Keratinocyte (primary cell): ENCODE data around the gene NRF1. TPM values are rescaled to one million over a fixed set of nuclear protein-coding genes. Genes with fewer than 3 reads are reported as not detected.
A peak's percentile ranks its signal among the peaks of the same experiment; 100 is the strongest.

ENCODE experiments used
- DNase-seq: peaks from one replicate; pipeline ENCODE4 v3.0.0-alpha.2; 2011; ENCODE audit warnings: low read depth, missing footprints, low spot score
- FAIRE-seq: peaks from 2 replicates; lab custom pipeline; 2011; peaks lifted over from hg19 to GRCh38; lab: Jason Lieb, UNC
- H2AFZ ChIP-seq: 2 replicates; pipeline ENCODE4 v1.6.0; 2012; ENCODE audit warnings: low read length, control low read depth, inconsistent platforms; ENCODE audit not compliant: control insufficient read depth
- H3K27ac ChIP-seq: 2 replicates; pipeline ENCODE4 v1.5.1; 2011; ENCODE audit warnings: low read length; ENCODE audit not compliant: control insufficient read depth, insufficient read depth
- H3K27me3 ChIP-seq: 3 replicates; pipeline ENCODE4 v1.6.0; 2011; ENCODE audit warnings: low read length; ENCODE audit not compliant: control insufficient read depth, insufficient read depth; ENCODE audit errors: extremely low read depth
- H3K36me3 ChIP-seq, 2 experiments: 2 replicates in 1 of 2; 3 replicates in 1 of 2; pipeline ENCODE4 v1.5.1; 2011; ENCODE audit warnings: low read length in 2 of 2, mild to moderate bottlenecking in 1 of 2; ENCODE audit not compliant: control insufficient read depth in 2 of 2, insufficient read depth in 2 of 2; ENCODE audit errors: extremely low read depth in 1 of 2
- H3K4me1 ChIP-seq: 3 replicates; pipeline ENCODE4 v1.5.1; 2011; ENCODE audit warnings: low read length; ENCODE audit not compliant: control insufficient read depth, insufficient read depth; ENCODE audit errors: extremely low read depth
- H3K4me2 ChIP-seq: 3 replicates; pipeline ENCODE4 v1.6.0; 2011; ENCODE audit warnings: low read depth, low read length; ENCODE audit not compliant: control insufficient read depth, insufficient read depth; ENCODE audit errors: extremely low read depth
- H3K4me3 ChIP-seq, 3 experiments: fragments of 200-600 bp in 1 of 3; sonication (generic) in 1 of 3; 2 replicates in 2 of 3; 3 replicates in 1 of 3; pipeline ENCODE4 v1.5.1; 2011 to 2016; ENCODE audit warnings: low read length in 3 of 3, mild to moderate bottlenecking in 3 of 3, control low read depth in 2 of 3, inconsistent platforms in 1 of 3, low read depth in 1 of 3, mixed read lengths in 1 of 3, mixed run types in 1 of 3, moderate library complexity in 1 of 3; ENCODE audit not compliant: control insufficient read depth in 2 of 3, insufficient read depth in 2 of 3; ENCODE audit errors: extremely low read depth in 1 of 3
- H3K79me2 ChIP-seq: 2 replicates; pipeline ENCODE4 v1.6.0; 2012; ENCODE audit warnings: low read length; ENCODE audit not compliant: control insufficient read depth, insufficient read depth
- H3K9ac ChIP-seq: 3 replicates; pipeline ENCODE4 v1.6.0; 2011; ENCODE audit warnings: low read length; ENCODE audit not compliant: control insufficient read depth, insufficient read depth; ENCODE audit errors: extremely low read depth
- H3K9me1 ChIP-seq: 3 replicates; pipeline ENCODE4 v1.6.0; 2011; ENCODE audit warnings: low read length; ENCODE audit not compliant: control insufficient read depth, insufficient read depth; ENCODE audit errors: extremely low read depth
- H3K9me3 ChIP-seq: 2 replicates; pipeline ENCODE4 v1.5.1; 2012; ENCODE audit warnings: low read depth, low read length; ENCODE audit not compliant: control insufficient read depth
- H4K20me1 ChIP-seq: 3 replicates; pipeline ENCODE4 v1.6.0; 2011; ENCODE audit warnings: low read length; ENCODE audit not compliant: control insufficient read depth, insufficient read depth; ENCODE audit errors: extremely low read depth
- CTCF ChIP-seq, 3 experiments: IDR thresholded peaks in 1 of 3; conservative IDR thresholded peaks in 1 of 3; optimal IDR thresholded peaks in 1 of 3; 2 replicates in 2 of 3; 3 replicates in 1 of 3; pipeline versions ENCODE3 to v1.5.1; 2011; ENCODE audit warnings: low read length in 3 of 3, mild to moderate bottlenecking in 3 of 3, moderate library complexity in 2 of 3, control low read depth in 1 of 3, inconsistent platforms in 1 of 3; ENCODE audit not compliant: insufficient read depth in 2 of 3; ENCODE audit errors: extremely low read depth in 1 of 3
- EZH2 ChIP-seq: IDR thresholded peaks from one replicate; pipeline ENCODE4 v1.6.1; 2012; ENCODE audit warnings: inconsistent platforms, mild to moderate bottlenecking, low read length, moderate library complexity
- dilution Hi-C: fragments of 300-500 bp; cut with MboI; formaldehyde crosslinking; loops from one replicate; pipeline ENCODE4 v1.7.0; 2020; ENCODE audit warnings: low sequenced_read_pairs; ENCODE audit not compliant: extremely low pct_ligation_motif_present
- polyA plus RNA-seq, 5 experiments: library from polyadenylated mRNA; depleted of rRNA in 3 of 5; stranded (reverse) in 3 of 5; stranded (forward) in 1 of 5; unstranded in 1 of 5; fragments of >200 nt; gene quantifications; 1 replicate in 1 of 5; 2 replicates in 3 of 5; 3 replicates in 1 of 5; pipeline versions ENCODE4 v1.2.1 to v1.2.3, GENCODE V29; 2011 to 2012; ENCODE audit warnings: missing spikeins in 2 of 5, low read depth in 1 of 5, low replicate concordance in 1 of 5

Gene NRF1
- polyA plus RNA-seq, 1 donor (not counting 4 experiments of a cell fraction or from before 2014, with no cell fraction given), result 12.6 TPM

GRCh38 chr7:129751916-129752315 is 140.4 kb downstream of the NRF1 start:
- Histone ChIP-seq H3K36me3 (peaks cover 2 to 6% of the 10 kb centered on the region in 2 experiments), H3K79me2 (no peaks in the 10 kb centered on the region), H3K4me3 (no peak overlapping the region), H3K4me1 (peaks cover 3% of the 10 kb centered on the region), H2AFZ (no peak overlapping the region), H3K9me1 (no peaks in the 10 kb centered on the region), H4K20me1 (no peaks in the 10 kb centered on the region), H3K4me2 (no peak overlapping the region), H3K9me3 (no peaks in the 10 kb centered on the region), H3K27ac (no peak overlapping the region), H3K27me3 (no peaks in the 10 kb centered on the region), H3K9ac (no peak overlapping the region)
- TF ChIP-seq EZH2 (no peak), CTCF (optimal IDR thresholded peaks at IDR 0.05 in 1 of 3, IDR thresholded peaks at IDR 0.05 in 1 of 3, conservative IDR thresholded peaks at IDR 0.05 in 1 of 3; ENCODE audit: extremely low read depth in 1 of 3, insufficient read depth in 2 of 3, low read length in 3 of 3) (no peak)
- no peak for DNase-seq
- FAIRE-seq, result peak; percentile 23
- dilution Hi-C loops, result loop anchor here (10.0 kb wide), 1 partner anchor 63 kb away; no protein-coding TSS in a partner anchor

GRCh38 chr7:129752760-129753159 is 141.2 kb downstream of the NRF1 start:
- no peaks in the 10 kb centered on the region for H3K27me3 ChIP-seq
- dilution Hi-C loops, result loop anchor here (10.0 kb wide), 1 partner anchor 62 kb away; no protein-coding TSS in a partner anchor
- no peak overlapping the region for H3K9ac ChIP-seq
- no peak overlapping the region for H3K27ac ChIP-seq
- H3K36me3 ChIP-seq, result peaks cover 2 to 6% of the 10 kb centered on the region in 2 experiments
- no peak overlapping the region for H2AFZ ChIP-seq
- no peak for TF ChIP-seq CTCF (optimal IDR thresholded peaks at IDR 0.05 in 1 of 3, IDR thresholded peaks at IDR 0.05 in 1 of 3, conservative IDR thresholded peaks at IDR 0.05 in 1 of 3; ENCODE audit: extremely low read depth in 1 of 3, insufficient read depth in 2 of 3, low read length in 3 of 3)
- TF ChIP-seq EZH2, result no peak
- H4K20me1 ChIP-seq, result no peaks in the 10 kb centered on the region
- FAIRE-seq (no peak), DNase-seq (no peak)
- H3K4me2 ChIP-seq, result no peak overlapping the region
- H3K4me3 ChIP-seq, result no peak overlapping the region
- no peaks in the 10 kb centered on the region for H3K79me2 ChIP-seq
- H3K9me1 ChIP-seq, result no peaks in the 10 kb centered on the region
- H3K4me1 ChIP-seq, result peaks cover 3% of the 10 kb centered on the region
- H3K9me3 ChIP-seq, result no peaks in the 10 kb centered on the region
